ENCODE measurements around the gene MRGPRF.

Gene MRGPRF

DNA sequence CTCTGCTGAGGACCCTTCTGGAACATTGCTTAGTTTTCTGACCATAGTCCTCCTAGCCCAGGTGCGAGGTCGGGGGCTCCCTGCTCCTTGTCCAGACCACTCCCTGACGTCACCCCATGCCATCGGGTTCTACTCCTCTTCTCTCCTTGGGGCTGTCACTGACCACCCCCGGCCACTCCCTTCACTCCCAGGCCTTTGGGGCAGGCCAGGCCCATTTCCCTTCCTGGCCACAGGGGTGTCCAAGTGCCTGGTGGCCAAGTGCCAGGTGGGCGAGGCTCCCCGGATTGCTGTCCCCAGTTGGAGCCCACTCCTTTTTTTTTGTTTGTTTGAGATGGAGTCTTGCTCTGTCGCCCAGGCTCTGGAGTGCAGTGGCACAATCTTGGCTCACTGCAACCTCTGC, 51.8 kb downstream of the MRGPRF start:
- DNase-seq, result no peak

DNA sequence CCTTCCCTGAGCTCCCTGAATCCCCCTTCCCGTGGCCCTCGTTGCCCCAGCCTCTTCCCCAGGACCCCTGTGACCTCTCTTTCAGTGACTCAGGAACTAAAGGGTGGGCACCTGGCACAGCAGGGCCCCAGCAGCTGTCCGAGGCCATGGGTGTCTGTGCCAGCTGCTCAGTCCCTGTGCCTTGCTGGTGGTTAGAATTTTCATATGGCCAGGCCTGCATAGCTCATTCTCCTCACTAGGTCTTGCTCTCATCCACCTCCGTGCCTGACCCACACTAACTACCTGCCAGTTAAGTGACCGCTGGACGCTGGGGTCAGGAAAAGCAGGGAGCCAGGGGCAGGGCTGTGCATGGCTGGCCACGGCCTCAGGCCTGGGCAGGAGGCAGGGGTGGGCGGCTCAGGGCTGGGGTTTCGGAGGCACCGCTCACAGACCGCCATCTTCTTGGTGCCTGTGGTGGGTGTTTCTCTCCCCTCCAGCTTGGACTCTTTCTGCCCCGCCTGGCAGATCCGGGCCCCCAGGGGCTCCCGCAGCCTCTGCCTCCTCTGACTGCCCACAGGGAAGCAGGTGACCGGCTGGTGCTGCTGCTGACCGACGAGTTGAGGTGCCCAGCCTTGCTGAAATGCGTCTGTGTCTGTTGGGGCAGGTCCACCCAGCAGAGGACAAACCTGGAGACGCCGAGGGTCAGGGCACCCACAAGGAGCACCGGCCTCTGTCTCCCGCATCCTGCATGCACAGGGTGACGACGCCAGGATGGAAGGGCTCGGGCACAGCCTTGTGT, 52.6 kb downstream of the MRGPRF start:
- DNase-seq, result no peak

DNA sequence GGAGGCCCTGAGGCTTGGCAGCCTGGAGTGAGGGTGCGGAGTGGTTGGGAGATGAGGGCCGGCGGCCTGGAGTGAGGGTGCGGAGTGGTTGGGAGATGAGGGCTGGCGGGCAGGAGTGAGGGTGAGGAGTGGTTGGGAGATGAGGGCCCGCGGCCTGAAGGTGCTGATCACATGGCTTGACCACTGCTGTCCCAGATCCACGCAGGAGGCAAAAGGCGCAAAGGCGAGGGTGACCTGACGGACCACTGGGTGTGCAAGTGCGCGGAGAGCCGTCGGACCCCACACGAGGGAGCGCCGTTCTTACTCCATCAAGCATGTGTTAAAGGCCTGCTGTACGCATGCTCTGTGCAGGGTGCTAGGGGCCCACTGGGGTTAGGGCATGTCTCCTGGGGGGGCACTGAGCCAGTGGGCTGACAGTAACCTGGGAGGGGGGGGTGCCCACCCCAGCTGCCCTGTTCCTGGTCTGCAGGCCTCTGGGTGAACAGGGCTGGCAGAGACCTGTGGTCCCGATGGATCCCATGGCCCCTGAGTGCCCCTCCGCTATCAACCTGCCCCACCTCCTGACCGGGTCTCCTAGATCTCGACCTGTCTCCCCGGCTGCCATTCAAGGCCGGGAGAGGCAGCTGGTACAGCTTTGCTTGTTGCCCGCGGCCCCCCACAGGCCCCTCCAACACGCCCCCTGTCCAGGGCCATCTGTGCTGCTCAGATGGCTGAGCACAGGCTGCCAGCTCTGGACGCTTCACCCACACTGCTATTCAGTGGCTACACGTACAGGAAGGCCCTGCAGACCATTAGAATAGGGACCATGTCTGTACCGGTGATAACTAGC, 53.4 kb downstream of the MRGPRF start:
- no peak for DNase-seq

DNA sequence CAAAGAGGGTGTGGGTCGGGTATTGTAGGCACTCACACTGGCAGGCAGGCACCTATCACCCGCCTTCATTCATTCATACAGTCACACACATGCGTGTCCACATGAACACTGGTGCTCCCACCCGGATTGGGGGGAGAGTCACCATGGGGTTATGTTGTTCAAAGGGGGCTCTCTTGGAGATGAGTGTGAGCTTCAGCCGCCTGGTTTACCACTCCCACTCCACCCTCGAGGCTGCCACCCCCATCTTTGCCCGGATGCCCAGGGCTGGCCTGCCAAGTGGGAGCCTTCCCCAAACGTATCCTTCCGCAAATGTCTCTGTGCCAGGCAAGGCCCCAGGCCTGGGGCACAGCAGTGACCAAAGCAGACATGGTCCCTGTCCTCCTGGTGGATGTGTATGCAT, 54.8 kb downstream of the MRGPRF start:
- DNase-seq, result no peak

DNA sequence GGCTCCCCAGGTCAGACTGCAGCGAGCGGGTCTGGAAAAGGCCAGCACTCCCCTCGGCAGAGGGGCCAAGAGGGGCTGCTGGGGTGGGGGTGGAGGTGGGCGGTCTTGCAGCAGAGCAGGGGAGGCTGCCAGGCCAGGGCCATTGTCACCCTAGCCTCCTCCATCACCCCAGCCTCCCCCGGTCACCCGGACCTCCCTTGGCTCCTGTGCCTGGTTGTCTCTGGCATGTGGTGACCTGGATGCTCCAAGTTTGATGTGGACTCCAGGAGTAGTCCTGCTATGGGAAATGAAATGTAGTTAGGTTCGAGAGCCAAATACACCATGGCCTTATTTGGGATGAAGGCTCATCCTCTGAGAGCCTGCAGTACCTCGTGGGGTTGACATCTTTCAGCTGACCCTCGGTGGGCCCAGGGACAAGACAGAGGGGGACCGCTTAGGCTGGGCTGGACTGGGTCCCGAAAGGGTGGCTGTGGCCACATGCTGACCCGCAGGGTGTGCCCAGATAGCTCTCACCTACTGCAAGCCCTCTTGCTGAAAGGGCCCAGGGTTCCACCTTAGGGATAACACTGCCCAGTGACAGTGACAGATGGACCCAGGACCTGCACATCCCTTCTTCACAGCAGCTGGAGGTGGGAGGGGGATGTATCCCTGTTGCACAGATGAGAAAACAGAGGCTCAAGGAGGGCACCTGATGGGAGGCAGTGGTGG, 56.3 kb downstream of the MRGPRF start:
- DNase-seq, result no peak

DNA sequence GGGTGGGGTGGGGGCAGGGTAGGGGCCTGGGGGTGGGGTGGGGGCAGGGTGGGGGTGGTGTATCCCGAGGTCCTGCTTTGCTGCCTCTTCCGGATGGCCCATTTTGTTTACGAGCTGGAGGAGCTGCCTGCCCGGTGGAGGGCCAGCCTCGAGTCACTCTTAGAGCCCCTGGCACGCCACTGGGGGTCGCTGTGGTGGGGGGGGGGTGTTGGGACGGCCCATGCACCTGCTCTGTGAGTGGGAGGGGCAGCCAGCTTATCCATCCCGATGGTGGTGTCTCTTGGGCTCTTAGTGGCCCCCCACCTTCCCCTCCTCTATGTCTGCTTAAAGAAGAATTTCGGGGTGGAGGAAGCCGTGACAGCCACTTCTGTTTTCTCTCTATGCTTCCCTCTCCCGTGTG, 56.9 kb downstream of the MRGPRF start:
- DNase-seq, result no peak

DNA sequence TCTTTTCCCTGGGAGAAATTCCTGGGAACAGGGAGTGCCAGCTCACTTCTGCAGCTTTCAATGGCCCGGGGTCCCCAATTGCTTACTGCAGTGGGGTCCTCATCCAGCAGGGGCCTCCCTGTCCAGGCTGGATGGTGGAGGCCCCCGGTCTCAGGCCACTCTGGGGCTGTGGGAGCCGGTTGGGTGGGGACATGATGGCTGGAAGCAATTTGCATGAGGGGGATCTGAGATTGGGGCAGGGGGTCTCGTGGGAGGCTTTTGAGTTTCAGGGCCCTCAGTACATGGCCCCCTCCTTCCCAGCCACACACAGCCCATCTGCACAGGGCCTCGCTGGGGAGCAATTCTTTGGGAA, 57.5 kb downstream of the MRGPRF start:
- DNase-seq, result no peak

DNA sequence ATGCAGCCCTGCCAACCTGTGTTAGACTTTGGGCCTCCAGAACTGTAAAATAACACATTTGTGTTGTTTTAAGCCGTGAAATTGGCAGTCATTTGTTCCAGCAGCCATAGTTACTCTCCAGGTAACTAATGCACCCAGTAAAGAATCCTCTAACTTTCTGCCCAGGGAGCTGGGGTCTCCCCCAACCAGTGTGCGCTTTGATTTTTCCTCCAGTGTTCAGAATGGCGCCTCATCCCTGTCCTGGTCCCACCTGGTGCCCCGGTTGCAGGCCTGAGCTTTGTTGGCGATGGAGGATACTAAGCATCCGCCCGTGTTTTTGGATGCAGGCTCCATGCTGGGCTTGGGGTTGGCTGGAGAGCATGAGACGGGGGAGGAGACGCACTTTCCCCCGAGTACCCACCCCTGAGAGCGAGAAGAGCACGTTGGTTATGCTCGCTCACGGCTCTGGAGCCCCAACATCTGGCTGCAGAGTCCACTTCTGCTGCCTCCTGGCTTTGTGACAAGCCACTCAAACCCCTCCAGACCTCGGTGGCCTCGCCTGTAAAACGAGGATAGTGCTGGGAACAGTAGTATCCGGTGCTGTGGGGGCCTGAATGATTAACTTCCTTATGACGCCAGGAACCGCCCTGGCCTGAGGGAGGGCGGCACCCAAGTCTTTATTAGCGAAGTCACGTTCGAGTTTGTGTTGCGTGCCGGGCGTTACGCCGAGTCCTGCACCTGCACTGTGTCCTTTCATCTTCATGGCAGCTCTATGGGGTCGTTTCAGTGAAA, 58.0 kb downstream of the MRGPRF start:
- no peak for DNase-seq

Measured in stimulated activated naive CD4-positive, alpha-beta T cell treated with Interleukin-2 at 50 U/mL for 16 hours (primary cell).